Panc1 (cell line): ENCODE data around the gene AHSA1.

Source experiments
- POLR2AphosphoS5 ChIP-seq: IDR thresholded peaks from 2 replicates; pipeline ENCODE4 v1.6.1; 2012; ENCODE audit warnings: mild to moderate bottlenecking, low read depth, low read length, moderate library complexity
- TCF7L2 ChIP-seq: IDR thresholded peaks from 2 replicates; pipeline ENCODE4 v1.6.1; 2011; ENCODE audit warnings: mild to moderate bottlenecking, low read depth, low read length, inconsistent platforms
- TF ChIP-seq, protein P1 (sequence below): fragments of 450-650 bp; IDR thresholded peaks from 2 replicates; pipeline ENCODE4 v1.5.1; 2017; ENCODE audit warnings: mild to moderate bottlenecking
- TF ChIP-seq, protein P2 (sequence below), 2 experiments: IDR thresholded peaks; 2 replicates each; pipeline ENCODE4 v1.6.1; 2011 to 2012; ENCODE audit warnings: low read depth in 2 of 2, control low read depth in 1 of 2, low read length in 1 of 2, mild to moderate bottlenecking in 1 of 2, moderate library complexity in 1 of 2; ENCODE audit not compliant: insufficient read depth in 1 of 2

DNA sequence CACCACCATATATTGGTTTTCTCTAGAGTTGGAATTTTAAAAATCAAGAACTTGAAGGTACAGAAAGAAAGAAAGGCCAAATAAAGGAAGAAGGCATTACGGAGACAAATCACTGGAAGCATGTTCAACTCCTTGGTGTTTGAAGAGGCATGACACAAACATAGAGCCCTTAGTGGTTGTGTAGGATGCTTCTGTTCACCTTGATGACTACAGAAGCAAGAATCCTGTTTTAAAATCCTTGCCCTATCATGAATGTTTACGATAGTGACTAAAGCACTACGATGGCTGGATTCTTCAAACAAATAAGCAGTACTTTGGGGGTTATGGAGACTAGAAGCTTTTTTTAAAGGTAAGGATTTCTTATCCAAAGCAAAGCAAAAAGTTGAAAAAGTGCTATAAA is 51.0 kb downstream of the AHSA1 start:
- TF ChIP-seq POLR2AphosphoS5 (no peak), TCF7L2 (no peak)
- TF ChIP-seq, protein P1, sequence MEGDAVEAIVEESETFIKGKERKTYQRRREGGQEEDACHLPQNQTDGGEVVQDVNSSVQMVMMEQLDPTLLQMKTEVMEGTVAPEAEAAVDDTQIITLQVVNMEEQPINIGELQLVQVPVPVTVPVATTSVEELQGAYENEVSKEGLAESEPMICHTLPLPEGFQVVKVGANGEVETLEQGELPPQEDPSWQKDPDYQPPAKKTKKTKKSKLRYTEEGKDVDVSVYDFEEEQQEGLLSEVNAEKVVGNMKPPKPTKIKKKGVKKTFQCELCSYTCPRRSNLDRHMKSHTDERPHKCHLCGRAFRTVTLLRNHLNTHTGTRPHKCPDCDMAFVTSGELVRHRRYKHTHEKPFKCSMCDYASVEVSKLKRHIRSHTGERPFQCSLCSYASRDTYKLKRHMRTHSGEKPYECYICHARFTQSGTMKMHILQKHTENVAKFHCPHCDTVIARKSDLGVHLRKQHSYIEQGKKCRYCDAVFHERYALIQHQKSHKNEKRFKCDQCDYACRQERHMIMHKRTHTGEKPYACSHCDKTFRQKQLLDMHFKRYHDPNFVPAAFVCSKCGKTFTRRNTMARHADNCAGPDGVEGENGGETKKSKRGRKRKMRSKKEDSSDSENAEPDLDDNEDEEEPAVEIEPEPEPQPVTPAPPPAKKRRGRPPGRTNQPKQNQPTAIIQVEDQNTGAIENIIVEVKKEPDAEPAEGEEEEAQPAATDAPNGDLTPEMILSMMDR = no peak
- TF ChIP-seq, protein P2, sequence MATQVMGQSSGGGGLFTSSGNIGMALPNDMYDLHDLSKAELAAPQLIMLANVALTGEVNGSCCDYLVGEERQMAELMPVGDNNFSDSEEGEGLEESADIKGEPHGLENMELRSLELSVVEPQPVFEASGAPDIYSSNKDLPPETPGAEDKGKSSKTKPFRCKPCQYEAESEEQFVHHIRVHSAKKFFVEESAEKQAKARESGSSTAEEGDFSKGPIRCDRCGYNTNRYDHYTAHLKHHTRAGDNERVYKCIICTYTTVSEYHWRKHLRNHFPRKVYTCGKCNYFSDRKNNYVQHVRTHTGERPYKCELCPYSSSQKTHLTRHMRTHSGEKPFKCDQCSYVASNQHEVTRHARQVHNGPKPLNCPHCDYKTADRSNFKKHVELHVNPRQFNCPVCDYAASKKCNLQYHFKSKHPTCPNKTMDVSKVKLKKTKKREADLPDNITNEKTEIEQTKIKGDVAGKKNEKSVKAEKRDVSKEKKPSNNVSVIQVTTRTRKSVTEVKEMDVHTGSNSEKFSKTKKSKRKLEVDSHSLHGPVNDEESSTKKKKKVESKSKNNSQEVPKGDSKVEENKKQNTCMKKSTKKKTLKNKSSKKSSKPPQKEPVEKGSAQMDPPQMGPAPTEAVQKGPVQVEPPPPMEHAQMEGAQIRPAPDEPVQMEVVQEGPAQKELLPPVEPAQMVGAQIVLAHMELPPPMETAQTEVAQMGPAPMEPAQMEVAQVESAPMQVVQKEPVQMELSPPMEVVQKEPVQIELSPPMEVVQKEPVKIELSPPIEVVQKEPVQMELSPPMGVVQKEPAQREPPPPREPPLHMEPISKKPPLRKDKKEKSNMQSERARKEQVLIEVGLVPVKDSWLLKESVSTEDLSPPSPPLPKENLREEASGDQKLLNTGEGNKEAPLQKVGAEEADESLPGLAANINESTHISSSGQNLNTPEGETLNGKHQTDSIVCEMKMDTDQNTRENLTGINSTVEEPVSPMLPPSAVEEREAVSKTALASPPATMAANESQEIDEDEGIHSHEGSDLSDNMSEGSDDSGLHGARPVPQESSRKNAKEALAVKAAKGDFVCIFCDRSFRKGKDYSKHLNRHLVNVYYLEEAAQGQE (IDR thresholded peaks at IDR 0.05; ENCODE audit: insufficient read depth in 1 of 2, low read depth in 2 of 2, low read length in 1 of 2) = no peak
